RWPE1 (cell line): Measurements from ENCODE around the gene MYO15B.

Experiments
- CTCF ChIA-PET: fragments of 350-600 bp; sonication (Branson Sonifier 250); formaldehyde crosslinking; extraction: SDS; loops from one replicate; lab custom pipeline; 2021; lab: Yijun Ruan, JAX
- POLR2A ChIA-PET: fragments of 400-600 bp; formaldehyde crosslinking; extraction: SDS; loops from one replicate; lab custom pipeline; 2020; ENCODE audit warnings: antibody characterized with exemption; ENCODE audit not compliant: low non-redundant PET; lab: Yijun Ruan, JAX
- DNase-seq: peaks from one replicate; pipeline ENCODE4 v3.0.0; 2012; ENCODE audit warnings: low spot score
- H3K27ac ChIP-seq: fragments of 450-650 bp; 2 replicates; pipeline ENCODE4 v1.5.1; 2017
- TF ChIP-seq, protein P1 (sequence below): fragments of 450-650 bp; conservative IDR thresholded peaks from 2 replicates; pipeline ENCODE4 v1.5.1; 2017; ENCODE audit warnings: low read depth, mild to moderate bottlenecking

Gene MYO15B

DNA sequence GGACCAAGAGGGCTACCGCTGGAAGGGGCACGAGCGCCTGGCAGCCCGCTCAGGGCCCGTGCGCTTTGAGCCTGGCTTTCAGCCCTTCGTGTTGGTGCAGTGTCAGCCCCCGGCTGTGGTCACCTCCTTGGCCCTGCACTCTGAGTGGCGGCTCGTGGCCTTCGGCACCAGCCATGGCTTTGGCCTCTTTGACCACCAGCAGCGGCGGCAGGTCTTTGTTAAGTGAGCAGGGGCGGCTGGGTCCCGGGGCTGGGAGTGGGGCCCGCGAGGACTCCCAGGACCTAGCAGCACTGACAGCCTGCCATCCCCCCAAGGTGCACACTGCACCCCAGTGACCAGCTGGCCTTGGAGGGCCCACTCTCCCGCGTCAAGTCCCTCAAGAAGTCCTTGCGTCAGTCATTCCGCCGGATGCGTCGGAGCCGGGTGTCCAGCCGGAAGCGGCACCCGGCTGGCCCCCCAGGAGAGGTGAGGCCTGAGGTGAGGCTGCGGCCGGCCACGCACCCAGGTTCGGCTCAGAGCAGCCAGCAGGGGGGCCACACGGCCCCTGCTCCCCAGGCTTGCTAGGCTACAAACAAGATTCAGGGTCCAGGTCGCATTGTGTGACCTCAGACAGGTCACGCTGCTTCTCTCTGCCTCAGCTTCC lies 17.4 kb upstream of the MYO15B start:
- DNase-seq, result no peak
- ChIA-PET CTCF (no interaction called here), POLR2A (interaction anchor here (0.7 kb wide), 1 partner anchor 31 kb away, joined by 3 read pairs; no protein-coding TSS in a partner anchor)
- TF ChIP-seq, protein P1, sequence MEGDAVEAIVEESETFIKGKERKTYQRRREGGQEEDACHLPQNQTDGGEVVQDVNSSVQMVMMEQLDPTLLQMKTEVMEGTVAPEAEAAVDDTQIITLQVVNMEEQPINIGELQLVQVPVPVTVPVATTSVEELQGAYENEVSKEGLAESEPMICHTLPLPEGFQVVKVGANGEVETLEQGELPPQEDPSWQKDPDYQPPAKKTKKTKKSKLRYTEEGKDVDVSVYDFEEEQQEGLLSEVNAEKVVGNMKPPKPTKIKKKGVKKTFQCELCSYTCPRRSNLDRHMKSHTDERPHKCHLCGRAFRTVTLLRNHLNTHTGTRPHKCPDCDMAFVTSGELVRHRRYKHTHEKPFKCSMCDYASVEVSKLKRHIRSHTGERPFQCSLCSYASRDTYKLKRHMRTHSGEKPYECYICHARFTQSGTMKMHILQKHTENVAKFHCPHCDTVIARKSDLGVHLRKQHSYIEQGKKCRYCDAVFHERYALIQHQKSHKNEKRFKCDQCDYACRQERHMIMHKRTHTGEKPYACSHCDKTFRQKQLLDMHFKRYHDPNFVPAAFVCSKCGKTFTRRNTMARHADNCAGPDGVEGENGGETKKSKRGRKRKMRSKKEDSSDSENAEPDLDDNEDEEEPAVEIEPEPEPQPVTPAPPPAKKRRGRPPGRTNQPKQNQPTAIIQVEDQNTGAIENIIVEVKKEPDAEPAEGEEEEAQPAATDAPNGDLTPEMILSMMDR, result no peak
- H3K27ac ChIP-seq, result no peak overlapping the region

DNA sequence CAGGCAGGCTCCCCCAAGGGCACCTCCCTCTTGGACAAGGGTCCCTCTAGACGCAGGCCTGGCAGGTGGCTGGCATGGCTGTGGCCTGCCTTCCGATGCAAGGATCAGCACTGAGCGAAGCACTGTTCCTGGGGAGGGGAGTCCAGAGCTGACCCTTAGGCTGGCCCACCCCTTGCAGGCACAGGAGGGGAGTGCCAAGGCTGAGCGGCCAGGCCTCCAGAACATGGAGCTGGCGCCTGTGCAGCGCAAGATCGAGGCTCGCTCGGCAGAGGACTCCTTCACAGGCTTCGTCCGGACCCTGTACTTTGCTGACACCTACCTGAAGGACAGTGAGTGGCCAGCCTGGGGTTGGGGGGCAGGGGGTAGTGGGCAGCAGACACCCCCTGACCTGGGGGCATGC lies 16.8 kb upstream of the MYO15B start:
- POLR2A ChIA-PET, result interaction anchor here (0.6 to 0.7 kb wide), 2 partner anchors 32 to 46 kb away, joined by 3 read pairs; no protein-coding TSS in a partner anchor
- no peak overlapping the region for H3K27ac ChIP-seq
- TF ChIP-seq, protein P1, result no peak
- CTCF ChIA-PET, result interaction anchor here (0.6 kb wide), 1 partner anchor 29 kb away, joined by 4 read pairs; no protein-coding TSS in a partner anchor
- DNase-seq, result no peak

DNA sequence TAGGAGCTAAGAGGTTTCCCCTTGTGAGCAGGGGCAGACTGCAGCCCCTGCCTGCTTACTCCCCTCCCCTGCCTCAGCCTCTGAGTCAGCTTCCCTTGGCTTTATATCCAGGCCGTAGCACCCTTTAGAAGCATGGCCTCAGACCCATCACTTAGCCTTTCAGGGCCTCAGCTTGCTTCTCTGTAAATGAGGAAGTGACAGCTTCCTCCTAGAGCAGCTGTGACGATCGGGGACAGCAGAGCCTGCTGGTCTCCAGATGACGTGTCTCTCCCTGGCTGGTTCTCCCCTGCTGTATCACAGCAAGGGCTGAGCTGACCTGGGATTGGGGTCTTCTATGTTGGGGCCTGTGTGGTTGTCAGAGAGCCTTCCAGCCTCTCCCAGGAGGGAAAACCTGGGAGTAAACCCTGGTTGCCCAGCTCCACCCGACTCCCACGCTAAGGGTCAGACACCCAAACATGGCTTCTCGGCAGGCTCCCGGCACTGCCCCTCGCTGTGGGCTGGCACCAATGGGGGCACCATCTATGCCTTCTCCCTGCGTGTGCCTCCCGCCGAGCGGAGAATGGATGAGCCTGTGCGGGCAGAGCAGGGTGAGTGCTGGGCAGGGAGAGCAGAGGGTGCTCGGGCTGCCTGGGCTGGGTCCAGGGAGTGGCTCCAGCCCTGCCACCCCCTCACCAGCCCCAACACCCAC lies 16.3 kb upstream of the MYO15B start:
- ChIA-PET POLR2A (interaction anchor here (0.6 kb wide), 1 partner anchor 46 kb away, joined by 3 read pairs; no protein-coding TSS in a partner anchor), CTCF (interaction anchor here (0.6 kb wide), 2 partner anchors 28 to 42 kb away, joined by 4 to 6 read pairs; no protein-coding TSS in a partner anchor)
- no peak for DNase-seq
- TF ChIP-seq, protein P1, result no peak
- no peak overlapping the region for H3K27ac ChIP-seq

DNA sequence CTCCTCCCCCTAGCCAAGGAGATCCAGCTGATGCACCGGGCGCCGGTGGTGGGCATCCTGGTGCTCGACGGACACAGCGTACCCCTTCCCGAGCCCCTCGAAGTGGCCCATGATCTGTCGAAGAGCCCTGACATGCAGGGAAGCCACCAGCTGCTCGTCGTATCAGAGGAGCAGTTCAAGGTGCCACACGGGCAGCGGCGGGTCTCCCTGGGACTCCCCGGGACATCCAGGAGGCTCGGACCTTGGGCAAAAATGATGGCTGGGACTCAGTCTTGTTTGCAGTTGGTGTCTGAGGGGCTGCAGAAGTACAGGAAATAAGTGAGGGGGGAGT lies 15.8 kb upstream of the MYO15B start:
- POLR2A ChIA-PET, result interaction anchor here (0.6 kb wide), 1 partner anchor 22 kb away, joined by 3 read pairs; no protein-coding TSS in a partner anchor
- H3K27ac ChIP-seq, result no peak overlapping the region
- no peak for DNase-seq
- CTCF ChIA-PET, result no interaction called here
- TF ChIP-seq, protein P1, result no peak

DNA sequence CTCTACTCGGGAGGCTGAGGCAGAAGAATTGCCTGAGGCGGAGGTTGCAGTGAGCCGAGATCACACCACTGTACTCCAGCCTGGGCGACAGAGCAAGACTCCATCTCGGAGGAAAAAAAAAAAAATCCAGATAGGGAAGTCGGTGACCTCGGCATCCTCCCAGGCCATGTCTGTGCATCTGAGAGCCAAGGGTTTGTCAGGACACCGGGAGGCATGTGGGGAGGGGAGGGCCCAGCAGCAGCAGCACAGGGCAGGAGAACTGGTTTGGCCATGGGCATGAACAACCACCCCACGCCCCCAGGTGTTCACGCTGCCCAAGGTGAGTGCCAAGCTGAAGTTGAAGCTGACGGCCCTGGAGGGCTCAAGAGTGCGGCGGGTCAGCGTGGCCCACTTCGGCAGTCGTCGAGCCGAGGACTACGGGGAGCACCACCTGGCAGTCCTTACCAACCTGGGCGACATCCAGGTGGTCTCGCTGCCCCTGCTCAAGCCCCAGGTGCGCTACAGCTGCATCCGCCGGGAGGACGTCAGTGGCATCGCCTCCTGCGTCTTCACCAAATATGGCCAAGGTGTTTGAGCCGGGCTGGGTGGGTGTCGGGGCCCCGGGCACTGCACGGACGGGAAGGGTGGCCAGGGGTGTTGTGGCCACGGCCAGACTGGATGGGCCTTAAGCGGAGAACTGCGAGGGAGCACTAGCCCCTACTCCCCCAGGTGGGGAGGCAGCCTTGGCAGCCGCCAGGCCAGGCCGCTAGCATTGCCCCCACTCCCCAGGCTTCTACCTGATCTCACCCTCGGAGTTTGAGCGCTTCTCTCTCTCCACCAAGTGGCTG lies 14.7 kb upstream of the MYO15B start:
- TF ChIP-seq, protein P1, result no peak
- H3K27ac ChIP-seq, result no peak overlapping the region
- ChIA-PET CTCF (no interaction called here), POLR2A (interaction anchor here (0.6 kb wide), 1 partner anchor 23 kb away, joined by 3 read pairs; no protein-coding TSS in a partner anchor)
- no peak for DNase-seq

DNA sequence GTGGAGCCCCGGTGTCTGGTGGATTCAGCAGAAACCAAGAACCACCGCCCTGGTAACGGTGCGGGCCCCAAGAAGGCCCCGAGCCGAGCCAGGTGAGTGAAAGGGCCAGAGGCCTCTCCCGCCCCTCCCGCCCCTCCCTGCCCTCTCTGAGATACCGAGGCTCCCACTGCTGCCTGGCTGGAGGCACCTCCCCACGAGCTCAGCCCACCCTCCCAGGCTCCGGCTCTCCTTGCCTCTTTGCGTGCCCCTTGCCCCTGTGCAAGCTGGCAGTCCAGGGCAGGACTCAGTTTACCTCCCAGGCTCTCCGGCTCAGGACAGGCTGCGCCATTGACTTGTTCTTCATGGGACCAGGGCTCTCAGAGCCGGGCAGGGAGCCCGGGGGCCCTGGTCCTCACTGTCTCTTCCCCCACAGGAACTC lies 14.1 kb upstream of the MYO15B start:
- TF ChIP-seq, protein P1, result no peak
- ChIA-PET CTCF (no interaction called here), POLR2A (no interaction called here)
- DNase-seq, result no peak
- H3K27ac ChIP-seq, result no peak overlapping the region
